ENCODE results near the gene F10.
"Not testable (repeated sequence)": the region's sequence is repeated elsewhere in the genome, so short reads cannot be mapped to it uniquely, and the experiment has no call there.

The F10 gene

DNA sequence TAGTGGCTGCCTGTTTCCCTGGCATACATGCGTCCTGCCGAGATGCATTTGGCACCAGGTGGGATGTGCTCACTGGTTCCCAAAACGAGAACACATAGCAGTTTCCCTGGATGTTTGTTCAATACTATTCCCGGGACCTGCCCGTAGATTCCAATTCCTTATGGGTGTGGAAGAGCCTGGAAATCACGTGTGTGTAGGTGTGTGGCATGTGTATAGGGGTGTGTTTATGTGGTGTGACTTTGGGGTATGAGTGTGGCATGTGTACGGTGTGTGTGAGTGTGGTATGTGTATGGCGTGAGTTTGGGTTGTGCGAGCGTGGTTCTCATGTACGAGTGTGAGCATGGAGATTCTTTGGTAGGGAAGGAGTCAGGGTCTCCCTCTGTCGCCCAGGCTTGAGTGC lies 19.9 kb upstream of the F10 start:
- DNase-seq: no peak

DNA sequence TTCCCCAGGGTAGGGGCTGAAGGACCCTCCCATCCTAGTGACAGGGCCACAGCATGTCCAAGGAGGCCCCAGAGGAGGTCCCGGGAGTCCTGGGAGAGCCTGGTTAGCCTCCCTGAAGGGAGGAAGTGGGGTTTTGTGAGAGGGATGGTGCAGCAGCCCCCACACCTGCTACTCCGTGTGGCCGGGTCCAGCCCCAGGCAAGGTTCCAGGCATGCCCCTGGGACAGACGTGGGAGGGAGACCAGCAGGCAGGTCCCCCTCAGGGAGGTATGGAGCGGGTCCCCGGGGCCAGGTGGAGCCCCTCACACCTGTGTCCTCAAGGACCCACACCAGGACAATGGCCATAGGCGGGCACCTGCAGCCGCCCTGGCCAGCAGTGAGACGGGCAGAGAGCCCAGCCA lies 19.0 kb upstream of the F10 start:
- DNase-seq: no peak

DNA sequence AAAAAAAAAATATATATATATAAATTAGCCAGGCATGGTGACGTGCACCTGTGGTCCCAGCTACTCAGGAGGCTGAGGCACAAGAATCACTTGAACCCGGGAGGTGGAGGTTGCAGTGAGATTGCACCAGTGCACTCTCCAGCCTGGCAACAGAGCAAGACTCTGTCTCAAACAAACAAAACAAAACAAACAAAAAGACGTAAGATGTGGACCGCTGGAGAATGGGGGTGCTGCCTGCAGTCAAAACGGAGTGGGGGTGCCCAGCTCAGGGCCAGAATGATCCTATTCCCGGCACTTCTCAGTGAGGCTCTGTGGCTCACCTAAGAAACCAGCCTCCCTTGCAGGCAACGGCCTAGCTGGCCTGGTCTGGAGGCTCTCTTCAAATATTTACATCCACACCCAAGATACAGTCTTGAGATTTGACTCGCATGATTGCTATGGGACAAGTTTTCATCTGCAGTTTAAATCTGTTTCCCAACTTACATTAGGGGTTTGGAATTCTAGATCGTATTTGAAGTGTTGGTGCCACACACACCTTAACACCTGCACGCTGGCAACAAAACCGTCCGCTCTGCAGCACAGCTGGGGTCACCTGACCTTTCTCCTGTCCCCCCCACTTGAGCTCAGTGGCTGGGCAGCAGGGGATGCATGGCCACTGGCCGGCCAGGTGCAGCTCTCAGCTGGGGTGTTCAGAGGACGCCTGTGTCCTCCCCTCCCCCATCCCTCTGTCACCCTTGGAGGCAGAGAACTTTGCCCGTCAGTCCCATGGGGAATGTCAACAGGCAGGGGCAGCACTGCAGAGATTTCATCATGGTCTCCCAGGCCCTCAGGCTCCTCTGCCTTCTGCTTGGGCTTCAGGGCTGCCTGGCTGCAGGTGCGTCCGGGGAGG lies 17.3 kb upstream of the F10 start, which contains the start of gene F7:
F7 (plus strand) TSS at position 760 of the 889 bp plus-strand sequence; CDS start at position 811, 51 bp downstream.
- DNase-seq: no peak

DNA sequence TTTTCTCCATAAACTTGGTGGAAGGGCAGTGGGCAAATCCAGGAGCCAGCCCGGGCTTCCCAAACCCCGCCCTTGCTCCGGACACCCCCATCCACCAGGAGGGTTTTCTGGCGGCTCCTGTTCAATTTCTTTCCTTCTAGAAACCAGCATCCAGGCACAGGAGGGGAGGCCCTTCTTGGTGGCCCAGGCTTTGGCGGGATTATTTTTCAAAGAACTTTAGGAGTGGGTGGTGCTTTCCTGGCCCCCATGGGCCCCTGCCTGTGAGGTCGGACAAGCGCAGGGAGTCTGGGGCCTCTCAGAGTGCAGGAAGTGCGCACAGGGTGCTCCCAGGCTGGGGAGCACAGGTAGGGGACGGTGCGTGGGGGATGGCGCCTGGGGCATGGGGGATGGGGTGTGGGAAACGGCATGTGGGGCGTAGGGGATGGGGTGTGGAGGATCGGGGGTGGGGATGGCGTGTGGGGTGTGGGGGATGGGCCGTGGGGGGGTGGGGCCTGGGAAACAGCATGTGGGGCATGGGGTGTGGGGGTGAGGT lies 16.6 kb upstream of the F10 start:
- DNase-seq: no peak

DNA sequence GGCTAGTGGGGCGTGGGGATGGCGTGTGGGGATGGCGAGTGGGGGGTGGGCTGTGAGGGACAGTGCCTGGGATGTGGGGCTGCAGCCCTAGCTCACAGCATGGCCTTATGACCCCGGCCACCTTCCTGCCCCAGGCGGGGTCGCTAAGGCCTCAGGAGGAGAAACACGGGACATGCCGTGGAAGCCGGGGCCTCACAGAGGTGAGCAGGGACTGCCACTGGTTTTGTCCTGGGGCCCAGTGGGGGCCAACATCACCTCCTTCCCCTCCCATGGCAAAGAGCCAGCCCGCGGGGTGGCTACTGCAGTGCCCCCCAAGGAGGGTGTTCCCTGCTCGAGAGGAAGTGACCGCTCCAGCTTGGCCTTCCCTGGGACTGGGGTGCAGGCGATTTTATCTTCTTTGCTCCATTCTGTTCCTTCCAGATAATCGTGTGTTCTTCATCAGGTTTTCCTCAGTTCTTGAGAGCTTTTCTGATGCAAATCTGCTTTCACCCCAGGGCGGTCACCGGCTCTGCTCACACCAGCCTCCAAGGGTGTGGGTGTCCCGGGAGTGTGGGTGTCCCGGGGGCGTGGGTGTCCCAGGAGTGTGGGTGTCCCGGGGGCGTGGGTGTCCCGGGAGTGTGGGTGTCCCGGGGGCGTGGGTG lies 15.8 kb upstream of the F10 start:
- no peak for DNase-seq

DNA sequence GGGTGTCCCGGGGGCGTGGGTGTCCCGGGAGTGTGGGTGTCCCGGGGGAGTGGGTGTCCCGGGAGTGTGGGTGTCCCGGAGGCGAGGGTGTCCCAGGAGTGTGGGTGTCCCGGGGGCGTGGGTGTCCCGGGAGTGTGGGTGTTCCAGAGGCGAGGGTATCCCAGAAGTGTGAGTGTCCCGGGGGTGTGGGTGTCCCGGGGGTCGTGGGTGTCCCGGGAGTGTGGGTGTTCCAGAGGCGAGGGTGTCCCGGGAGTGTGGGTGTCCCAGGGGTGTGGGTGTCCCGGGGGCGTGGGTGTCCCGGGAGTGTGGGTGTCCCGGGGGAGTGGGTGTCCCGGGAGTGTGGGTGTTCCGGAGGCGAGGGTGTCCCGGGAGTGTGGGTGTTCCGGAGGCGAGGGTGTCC lies 14.1 kb upstream of the F10 start:
- DNase-seq: not testable (repeated sequence)

DNA sequence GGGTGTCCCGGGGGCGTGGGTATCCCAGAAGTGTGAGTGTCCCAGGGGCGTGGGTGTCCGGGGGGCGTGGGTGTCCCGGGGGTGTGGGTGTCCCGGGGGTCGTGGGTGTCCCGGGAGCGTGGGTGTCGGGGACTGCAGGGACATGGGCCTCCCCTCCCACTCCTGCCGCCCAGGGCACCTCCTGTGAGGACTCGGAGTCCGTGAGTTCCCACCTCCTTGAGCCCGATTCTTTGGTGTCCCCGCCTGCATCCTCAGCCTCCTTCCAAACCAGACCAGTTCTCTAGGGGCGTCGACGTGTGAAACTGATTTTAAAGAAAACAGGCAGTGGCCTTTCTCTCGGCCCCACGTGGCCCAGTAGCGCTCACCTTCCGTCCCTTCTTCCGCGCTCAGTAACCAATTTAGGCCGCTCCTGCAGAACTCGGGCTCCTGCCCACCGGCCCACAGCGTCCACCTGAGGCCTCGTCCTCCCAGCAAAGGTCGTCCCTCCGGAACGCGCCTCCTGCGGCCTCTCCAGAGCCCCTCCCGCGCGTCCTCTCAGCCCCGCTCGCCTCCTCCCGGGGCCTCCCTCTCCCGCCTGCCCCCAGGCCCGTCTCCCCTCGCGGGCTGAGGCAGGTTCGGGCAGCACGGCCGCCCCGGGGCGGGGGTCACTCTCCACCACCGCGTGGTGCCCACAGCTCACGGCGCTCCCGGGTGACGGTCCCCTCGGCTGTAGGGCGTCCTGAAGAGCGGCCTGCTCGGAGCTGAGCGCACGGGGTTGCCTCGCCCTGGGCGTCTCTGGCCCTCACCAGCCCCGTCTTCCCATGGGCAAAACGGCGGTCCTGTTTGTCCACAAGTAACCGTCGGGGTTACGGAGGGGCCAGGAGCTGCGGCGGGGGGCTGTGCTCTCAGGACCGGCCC lies 13.2 kb upstream of the F10 start:
- no peak for DNase-seq

DNA sequence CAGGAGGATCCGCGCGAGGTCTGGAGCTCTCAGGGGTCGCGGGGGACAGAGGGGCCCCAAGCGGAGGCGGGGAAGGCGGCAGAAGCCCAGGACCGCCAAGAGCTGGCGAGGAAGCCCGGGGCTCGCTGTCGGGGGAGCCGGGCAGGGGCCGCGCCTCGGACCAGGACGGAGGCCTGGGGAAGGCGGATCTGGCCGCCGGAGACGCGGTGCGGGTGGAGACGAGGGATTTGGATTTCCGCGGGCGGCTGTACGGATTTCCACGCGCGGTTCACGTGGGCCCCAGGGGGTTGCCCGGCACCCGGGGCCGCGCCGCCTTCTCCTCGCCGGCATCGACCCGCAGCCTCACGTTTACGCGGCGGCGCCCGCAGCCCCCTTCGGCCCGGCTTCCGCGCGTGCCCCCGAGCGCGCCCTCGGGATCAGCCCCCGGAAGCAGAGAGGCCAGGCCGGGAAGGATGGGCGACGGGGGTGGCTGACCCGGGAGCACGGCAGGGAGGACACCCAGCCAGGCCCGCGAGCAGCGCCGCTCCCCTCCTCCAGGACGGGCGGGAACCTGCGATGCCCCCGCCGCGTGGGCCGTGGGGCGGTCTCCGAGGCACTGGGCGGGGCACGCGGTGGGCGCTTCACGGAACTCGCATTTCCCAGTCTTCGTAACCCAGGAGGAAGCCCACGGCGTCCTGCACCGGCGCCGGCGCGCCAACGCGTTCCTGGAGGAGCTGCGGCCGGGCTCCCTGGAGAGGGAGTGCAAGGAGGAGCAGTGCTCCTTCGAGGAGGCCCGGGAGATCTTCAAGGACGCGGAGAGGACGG lies 12.3 kb upstream of the F10 start:
- DNase-seq: no peak

DNA sequence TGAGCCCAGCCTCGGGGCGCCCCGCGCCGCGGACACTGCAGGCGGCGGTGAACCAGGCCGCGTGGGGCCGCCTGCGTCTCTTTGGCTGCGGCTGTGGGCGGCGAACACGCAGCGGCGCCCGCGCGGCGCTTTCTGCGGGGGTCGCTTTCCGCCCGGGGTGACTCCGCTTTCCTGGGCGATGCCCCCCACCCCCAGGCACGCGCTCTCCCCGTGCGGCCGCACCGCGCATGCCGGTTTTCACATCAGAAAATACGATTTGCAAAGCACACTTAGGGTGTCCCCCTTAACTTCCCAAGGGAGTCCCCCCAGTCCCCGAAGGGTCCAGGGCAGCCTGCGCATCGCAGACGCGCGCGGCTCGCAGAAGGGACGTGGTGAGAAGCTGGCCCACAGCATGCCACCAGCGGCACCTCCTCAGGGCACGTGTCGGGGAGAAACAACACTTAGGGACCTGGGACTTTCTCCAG lies 11.7 kb upstream of the F10 start:
- no peak for DNase-seq

DNA sequence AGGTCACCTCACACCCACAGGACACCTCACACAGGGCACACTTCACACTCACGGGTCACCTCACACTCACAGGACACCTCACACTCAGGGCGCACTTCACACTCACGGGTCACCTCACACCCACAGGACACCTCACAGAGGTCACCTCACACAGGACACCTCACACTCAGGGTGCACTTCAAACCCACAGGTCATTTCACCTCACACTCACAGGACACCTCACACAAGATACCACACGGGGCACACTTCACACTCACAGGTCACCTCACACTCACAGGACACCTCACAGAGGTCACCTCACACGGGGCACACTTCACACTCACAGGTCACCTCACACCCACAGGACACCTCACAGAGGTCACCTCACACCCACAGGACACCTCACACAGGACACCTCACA lies 10.8 kb upstream of the F10 start:
- DNase-seq: not testable (repeated sequence)

DNA sequence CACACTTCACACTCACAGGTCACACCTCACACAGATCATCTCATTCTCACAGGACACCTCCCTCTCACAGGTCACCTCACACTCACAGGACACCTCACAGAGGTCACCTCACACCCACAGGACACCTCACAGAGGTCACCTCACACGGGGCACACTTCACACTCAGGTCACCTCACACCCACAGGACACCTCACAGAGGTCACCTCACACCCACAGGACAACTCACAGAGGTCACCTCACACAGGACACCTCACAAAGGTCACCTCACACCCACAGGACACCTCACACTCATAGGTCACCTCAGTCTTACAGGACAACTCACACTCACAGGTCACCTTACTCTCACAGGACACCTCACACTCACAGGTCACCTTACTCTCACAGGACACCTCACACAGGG lies 10.1 kb upstream of the F10 start:
- not testable (repeated sequence) for DNase-seq

DNA sequence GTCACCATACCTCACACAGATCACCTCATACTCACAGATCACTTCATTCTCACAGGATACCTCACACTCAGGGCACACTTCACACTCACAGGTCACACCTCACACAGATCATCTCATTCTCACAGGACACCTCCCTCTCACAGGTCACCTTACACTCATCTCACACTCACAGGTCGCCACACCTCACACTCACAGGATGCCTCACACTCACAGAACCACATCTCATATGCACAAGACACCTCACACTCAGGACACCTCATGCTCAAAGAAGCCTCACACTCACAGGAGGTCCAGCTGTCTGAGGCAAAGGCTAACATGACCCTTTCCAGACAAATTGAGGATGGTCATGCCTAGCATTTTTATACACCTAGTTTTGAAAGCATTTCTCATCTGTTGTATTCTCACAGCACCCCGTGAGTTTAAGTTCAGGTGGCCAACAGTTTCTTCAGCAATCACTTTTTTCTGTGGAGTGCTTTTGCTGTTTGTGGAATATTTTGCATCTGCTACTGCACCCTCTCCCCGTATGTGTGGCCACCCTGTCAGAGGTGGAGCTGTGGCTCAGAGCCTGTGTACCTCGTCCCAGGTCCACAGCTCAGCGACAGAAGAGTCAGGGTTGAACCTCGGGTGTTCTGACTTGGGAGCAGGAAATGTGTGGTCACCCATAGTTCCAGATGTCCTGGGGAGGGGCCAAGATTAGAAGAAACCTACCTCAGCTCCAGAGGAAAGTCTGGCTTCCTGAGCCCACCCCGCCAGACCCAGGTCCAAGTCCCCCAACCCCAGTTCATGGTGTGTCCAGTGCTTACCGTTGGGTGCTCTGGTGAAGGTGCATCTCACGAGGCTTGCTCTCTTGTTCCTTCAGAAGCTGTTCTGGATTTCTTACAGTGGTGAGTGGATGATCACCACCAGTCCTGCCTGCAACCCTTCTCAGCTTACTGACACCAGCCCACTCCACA lies 9.4 kb upstream of the F10 start:
- no peak for DNase-seq

DNA sequence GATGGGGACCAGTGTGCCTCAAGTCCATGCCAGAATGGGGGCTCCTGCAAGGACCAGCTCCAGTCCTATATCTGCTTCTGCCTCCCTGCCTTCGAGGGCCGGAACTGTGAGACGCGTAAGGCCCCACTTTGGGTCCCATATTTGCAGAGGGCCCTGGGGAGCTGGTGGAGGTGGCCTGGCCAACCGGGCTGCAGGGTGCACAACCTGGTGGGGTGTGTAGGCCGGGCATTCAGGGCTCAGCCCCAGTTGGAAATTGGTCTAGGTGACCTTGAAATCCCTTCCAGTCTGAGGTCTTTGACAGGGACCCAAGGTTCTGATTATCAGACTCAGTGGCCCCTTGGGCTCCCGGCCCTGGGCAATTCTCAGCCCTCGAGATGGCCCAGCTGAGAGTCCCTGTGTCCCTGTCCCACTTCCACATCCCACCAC lies 8.7 kb upstream of the F10 start:
- DNase-seq: no peak

DNA sequence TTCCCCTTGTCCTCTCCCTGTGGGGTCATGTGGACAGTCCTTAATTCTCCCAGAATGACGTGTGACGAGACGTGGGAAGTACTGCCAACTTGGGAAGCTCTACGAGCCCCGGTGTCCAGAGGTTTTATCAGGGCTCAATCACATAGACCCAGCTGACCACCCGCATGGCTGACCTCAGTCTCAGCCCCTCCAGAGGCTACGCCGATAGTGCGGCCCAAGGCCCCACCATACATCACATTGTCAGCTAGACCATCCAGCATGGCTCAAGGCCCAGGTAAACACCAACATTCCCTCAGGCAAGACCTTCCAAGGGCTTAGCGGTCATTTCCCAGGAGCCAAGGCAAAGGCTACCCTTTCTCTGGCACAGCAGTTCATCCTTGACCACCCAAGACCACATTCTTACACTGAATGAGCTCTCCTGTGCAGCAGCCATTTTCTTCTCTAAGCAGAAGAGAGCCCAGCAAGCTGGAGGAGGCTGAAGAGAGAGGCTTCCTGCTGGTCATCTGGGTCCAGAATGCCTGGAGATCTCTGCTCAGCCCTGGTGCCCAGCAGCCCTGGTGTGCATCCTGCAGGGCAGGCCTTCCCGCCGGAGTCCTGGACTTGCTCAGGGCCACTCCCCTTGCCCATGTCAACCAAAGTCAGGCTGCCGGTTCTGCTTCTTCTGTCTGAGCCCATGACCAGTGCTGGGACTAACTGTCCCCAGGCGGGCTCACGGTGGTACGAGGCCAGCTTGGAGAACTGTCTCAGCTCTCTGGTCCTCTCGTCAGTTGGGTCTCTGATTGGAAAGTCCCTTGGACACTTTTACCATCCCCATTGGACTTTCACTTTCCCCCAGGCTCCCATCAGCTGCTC lies 7.9 kb upstream of the F10 start:
- no peak for DNase-seq

DNA sequence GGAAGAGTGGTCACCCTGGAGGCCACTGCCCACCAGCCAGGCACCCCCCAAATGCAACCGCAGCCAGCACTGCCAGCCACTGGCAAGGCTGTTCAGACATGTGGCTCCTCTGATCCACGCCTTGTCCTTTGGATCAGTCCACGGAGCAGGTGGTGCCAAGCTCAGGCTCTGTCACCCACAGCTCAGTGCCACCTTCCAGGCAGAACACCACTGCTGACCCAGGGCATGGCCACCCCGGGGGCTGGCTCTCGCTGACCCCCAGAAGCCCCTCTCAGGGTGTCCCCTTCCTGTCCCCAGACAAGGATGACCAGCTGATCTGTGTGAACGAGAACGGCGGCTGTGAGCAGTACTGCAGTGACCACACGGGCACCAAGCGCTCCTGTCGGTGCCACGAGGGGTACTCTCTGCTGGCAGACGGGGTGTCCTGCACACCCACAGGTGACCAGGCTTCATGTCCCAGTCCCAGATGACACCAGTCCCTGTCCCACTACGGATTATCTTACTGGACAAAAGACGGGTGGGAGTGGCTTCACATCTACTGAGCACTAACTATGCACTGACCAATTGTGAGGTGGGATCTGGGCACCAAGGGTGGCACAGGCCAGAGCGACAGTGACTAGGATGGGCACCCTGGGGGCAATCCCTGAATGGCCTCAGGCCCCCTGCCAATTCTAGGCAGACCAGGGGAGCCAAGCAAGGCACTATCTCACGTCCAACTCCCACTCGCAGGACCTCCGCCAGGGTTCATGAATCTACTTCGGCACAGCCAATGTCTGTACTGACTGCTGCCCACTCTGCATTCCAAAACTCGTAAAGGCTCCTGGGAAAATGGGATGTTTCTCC lies 7.0 kb upstream of the F10 start:
- DNase-seq: no peak

DNA sequence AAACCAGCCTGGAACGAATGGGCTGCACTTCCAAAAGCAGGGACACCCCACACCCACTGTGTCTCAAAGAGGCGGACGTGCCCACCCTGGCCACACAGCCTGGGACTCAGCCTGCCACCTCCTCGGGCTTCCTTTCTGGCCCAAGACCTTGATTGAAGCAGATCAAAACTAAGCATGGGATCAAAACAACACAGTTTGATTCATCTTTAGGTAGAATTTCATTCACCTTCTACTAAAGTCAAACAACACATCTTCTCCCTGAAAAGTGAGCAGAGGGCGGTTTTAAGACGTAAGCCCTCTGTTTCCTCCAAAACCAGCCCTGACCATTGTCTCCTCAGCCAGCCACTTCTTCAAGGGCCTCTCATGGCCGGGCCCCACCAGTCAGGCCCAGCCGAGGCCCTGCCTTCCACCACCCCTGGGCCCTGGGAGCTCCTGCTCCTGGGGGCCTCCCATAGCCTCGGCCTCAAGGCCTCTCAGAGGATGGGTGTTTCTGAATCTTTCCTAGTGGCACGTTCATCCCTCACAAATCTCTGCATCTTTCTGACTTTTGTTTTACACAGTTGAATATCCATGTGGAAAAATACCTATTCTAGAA lies 6.3 kb upstream of the F10 start:
- DNase-seq: no peak

DNA sequence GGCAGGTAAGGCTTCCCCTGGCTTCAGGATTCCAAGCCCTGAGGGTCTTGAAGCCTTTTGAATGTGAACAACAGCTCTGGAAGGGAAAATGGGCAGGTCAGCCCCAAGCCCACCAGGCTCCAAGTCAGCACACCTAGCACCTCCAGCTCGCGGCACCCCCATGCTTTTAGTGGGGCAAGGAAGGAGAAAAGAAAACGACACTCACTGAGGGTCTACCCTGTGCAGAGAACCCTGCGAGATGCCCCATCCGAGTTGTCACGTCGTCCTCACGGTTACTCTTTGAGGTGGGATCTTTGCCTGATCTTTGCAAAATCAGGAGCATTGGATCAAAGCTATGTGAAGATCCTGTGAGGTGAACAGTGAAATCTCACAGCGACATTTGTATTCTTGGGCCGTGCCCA lies 5.7 kb upstream of the F10 start:
- no peak for DNase-seq

DNA sequence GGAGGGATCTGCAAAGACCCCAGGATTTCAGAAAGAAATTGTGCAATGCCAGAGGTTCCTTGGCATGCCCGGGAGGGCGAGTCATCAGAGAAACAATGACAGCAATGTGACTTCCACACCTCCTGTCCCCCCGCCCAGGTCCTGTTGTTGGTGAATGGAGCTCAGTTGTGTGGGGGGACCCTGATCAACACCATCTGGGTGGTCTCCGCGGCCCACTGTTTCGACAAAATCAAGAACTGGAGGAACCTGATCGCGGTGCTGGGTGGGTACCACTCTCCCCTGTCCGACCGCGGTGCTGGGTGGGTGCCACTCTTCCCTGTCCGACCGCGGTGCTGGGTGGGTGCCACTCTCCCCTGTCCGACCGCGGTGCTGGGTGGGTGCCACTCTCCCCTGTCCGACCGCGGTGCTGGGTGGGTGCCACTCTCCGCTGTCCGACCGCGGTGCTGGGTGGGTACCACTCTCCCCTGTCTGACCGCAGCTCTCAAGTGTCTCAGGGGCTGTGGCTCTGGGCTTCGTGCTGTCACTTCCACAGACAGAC lies 5.2 kb upstream of the F10 start:
- DNase-seq: no peak

Data from stimulated activated CD4-positive, alpha-beta T cell treated with anti-CD3 and anti-CD28 coated beads, Interleukin-2, amount 100 ng/mL, for 48 hours (primary cell).